IMR-90 (cell line): Measurements from ENCODE around the gene SELENBP1. TPM values are rescaled to one million over a fixed set of nuclear protein-coding genes. Genes with fewer than 3 reads are reported as not detected.
A peak's percentile ranks its signal among the peaks of the same experiment; 100 is the strongest.

Experiments
- ATAC-seq: fragments of 200-7000 bp; cut with Tn5 transposase; 2 replicates; pipeline ENCODE4 v1.9.1; 2020; ENCODE audit warnings: low read depth, mild to moderate bottlenecking, moderate library complexity
- BruUV-seq: library from RNA; stranded (reverse); fragments of 400-500 nt; replicated peaks from 2 replicates; lab custom pipeline; 2021; lab: Mats Ljungman, UMichigan
- CTCF ChIA-PET: fragments of 300-600 bp; formaldehyde crosslinking; extraction: SDS; loops from one replicate; lab custom pipeline; 2021; ENCODE audit warnings: antibody characterized with exemption; lab: Yijun Ruan, JAX
- POLR2A ChIA-PET: fragments of 300-600 bp; sonication (Branson Sonifier 250); formaldehyde crosslinking; loops from one replicate; lab custom pipeline; 2022; ENCODE audit warnings: antibody characterized with exemption; ENCODE audit not compliant: unreplicated experiment; lab: Charles Lee
- DNase-seq: peaks from one replicate; pipeline ENCODE4 v3.0.0; 2013
- H2AFZ ChIP-seq: replicated peaks from 2 replicates; pipeline ENCODE3; 2013; ENCODE audit warnings: low read length, mild to moderate bottlenecking; ENCODE audit not compliant: poor library complexity
- H2AK5ac ChIP-seq: 2 replicates; pipeline ENCODE4 v1.6.1; 2013; ENCODE audit warnings: low read depth, low read length, inconsistent platforms
- H2AK9ac ChIP-seq: replicated peaks from 2 replicates; pipeline ENCODE3; 2013; ENCODE audit warnings: mild to moderate bottlenecking, low read depth, low read length, moderate library complexity; ENCODE audit not compliant: poor library complexity
- H2BK120ac ChIP-seq: 2 replicates; pipeline ENCODE4 v1.6.1; 2013; ENCODE audit warnings: low read depth, low read length, inconsistent platforms
- H2BK15ac ChIP-seq: 3 replicates; pipeline ENCODE4 v1.6.1; 2013; ENCODE audit warnings: low read depth, low read length, inconsistent platforms
- H2BK20ac ChIP-seq: 2 replicates; pipeline ENCODE4 v1.6.1; 2013; ENCODE audit warnings: low read depth, mild to moderate bottlenecking, inconsistent platforms, low read length, moderate library complexity
- H2BK5ac ChIP-seq: 2 replicates; pipeline ENCODE4 v1.6.1; 2013; ENCODE audit warnings: mild to moderate bottlenecking, low read depth, low read length, inconsistent platforms; ENCODE audit not compliant: poor library complexity, severe bottlenecking
- H3K14ac ChIP-seq: replicated peaks from 2 replicates; pipeline ENCODE4 v1.6.1; 2013; ENCODE audit warnings: low read depth, low read length, inconsistent platforms
- H3K18ac ChIP-seq: 2 replicates; pipeline ENCODE4 v1.6.1; 2013; ENCODE audit warnings: low read depth, low read length, control low read depth
- H3K23ac ChIP-seq: 2 replicates; pipeline ENCODE4 v1.6.1; 2013; ENCODE audit warnings: low read depth, low read length, inconsistent platforms
- H3K27ac ChIP-seq: 2 replicates; pipeline ENCODE4 v1.5.1; 2013; ENCODE audit warnings: mild to moderate bottlenecking, control low read depth, low read length; ENCODE audit not compliant: insufficient read depth
- H3K27me3 ChIP-seq: 2 replicates; pipeline ENCODE4 v1.6.1; 2013; ENCODE audit warnings: low read length; ENCODE audit not compliant: control insufficient read depth, insufficient read depth
- H3K36me3 ChIP-seq: 2 replicates; pipeline ENCODE4 v1.6.1; 2013; ENCODE audit warnings: low read length, mixed read lengths; ENCODE audit not compliant: control insufficient read depth, insufficient read depth
- H3K4ac ChIP-seq: 2 replicates; pipeline ENCODE4 v1.6.1; 2013; ENCODE audit warnings: low read depth, low read length, inconsistent platforms
- H3K4me1 ChIP-seq: 2 replicates; pipeline ENCODE4 v1.6.1; 2013; ENCODE audit warnings: low read length, mixed read lengths; ENCODE audit not compliant: control insufficient read depth, insufficient read depth
- H3K4me2 ChIP-seq: 2 replicates; pipeline ENCODE4 v1.6.1; 2013; ENCODE audit warnings: low read depth, mild to moderate bottlenecking, control low read depth, low read length, moderate library complexity
- H3K4me3 ChIP-seq: 2 replicates; pipeline ENCODE4 v1.5.1; 2013; ENCODE audit warnings: low read depth, mild to moderate bottlenecking, control low read depth, low read length, moderate library complexity; ENCODE audit not compliant: insufficient read depth
- H3K56ac ChIP-seq: 2 replicates; pipeline ENCODE4 v1.6.1; 2013; ENCODE audit warnings: low read length, inconsistent platforms; ENCODE audit not compliant: insufficient read depth; ENCODE audit errors: extremely low read depth
- H3K79me1 ChIP-seq, 2 experiments: 2 replicates each; pipeline ENCODE4 v1.6.1; 2013; ENCODE audit warnings: low read length in 2 of 2, inconsistent platforms in 1 of 2, low read depth in 1 of 2
- H3K9ac ChIP-seq: 2 replicates; pipeline ENCODE4 v1.6.1; 2013; ENCODE audit warnings: low read depth, low read length, control low read depth
- H3K9me1 ChIP-seq: 2 replicates; pipeline ENCODE4 v1.6.1; 2013; ENCODE audit warnings: low read length, inconsistent platforms; ENCODE audit not compliant: insufficient read depth
- H3K9me3 ChIP-seq: 2 replicates; pipeline ENCODE4 v1.6.1; 2013; ENCODE audit warnings: low read length; ENCODE audit not compliant: control insufficient read depth, insufficient read depth
- H4K20me1 ChIP-seq: 2 replicates; pipeline ENCODE4 v1.6.1; 2013; ENCODE audit warnings: low read length, inconsistent platforms; ENCODE audit not compliant: insufficient read depth
- H4K5ac ChIP-seq: 2 replicates; pipeline ENCODE4 v1.6.1; 2013; ENCODE audit warnings: mild to moderate bottlenecking, low read depth, low read length, control low read depth
- H4K8ac ChIP-seq, 2 experiments: 2 replicates each; pipeline ENCODE4 v1.6.1; 2013; ENCODE audit warnings: low read depth in 2 of 2, low read length in 2 of 2, control low read depth in 1 of 2, inconsistent platforms in 1 of 2
- H4K91ac ChIP-seq: 2 replicates; pipeline ENCODE4 v1.6.1; 2013; ENCODE audit warnings: low read depth, low read length, inconsistent platforms; ENCODE audit not compliant: insufficient read depth
- CTCF ChIP-seq: conservative IDR thresholded peaks from 2 replicates; pipeline ENCODE4 v1.5.1; 2012; ENCODE audit warnings: mild to moderate bottlenecking, low read depth, low read length, improper control_type of control experiment
- ELK1 ChIP-seq: fragments of 150-350 bp; IDR thresholded peaks from 2 replicates; pipeline ENCODE4 v1.6.1; 2016; ENCODE audit warnings: low read depth, mild to moderate bottlenecking, low read length, moderate library complexity, borderline replicate concordance
- RAD21 ChIP-seq: IDR thresholded peaks from 2 replicates; pipeline ENCODE4 v1.6.1; 2012; ENCODE audit warnings: low read length, improper control_type of control experiment
- WGBS, 2 experiments: methylation state at CpG; one replicate each; pipeline versions ENCODE4 v1.1.5 to v1.1.7; 2013; ENCODE audit warnings: missing lambda C conversion rate in 2 of 2; ENCODE audit not compliant: insufficient read length in 1 of 2; ENCODE audit errors: extremely low coverage in 2 of 2; 5-methylcytosine and 5-hydroxymethylcytosine counted together
- dilution Hi-C: fragments of 300-500 bp; cut with HindIII; formaldehyde crosslinking; loops from one replicate; pipeline ENCODE4 v1.14.3; 2018; ENCODE audit warnings: low sequenced_read_pairs; ENCODE audit not compliant: unreplicated experiment
- in situ Hi-C: fragments of 300-500 bp; cut with MboI; formaldehyde crosslinking; loops from 3 replicates; pipeline ENCODE4 v1.14.3; 2019; ENCODE audit warnings: low sequenced_read_pairs, inconsistent platforms, mixed read lengths
- intact Hi-C: fragments of 100-400 bp; cut with micrococcal nuclease; formaldehyde crosslinking; loops from 2 replicates; pipeline ENCODE4 v1.10.0; 2022
- polyA plus RNA-seq, 3 experiments: library from polyadenylated mRNA; depleted of rRNA; stranded (reverse); fragments of >200 nt; gene quantifications; 2 replicates each; pipeline ENCODE4 v1.2.3, GENCODE V29; 2012; ENCODE audit warnings: low replicate concordance in 1 of 3
- total RNA-seq: library from RNA; depleted of rRNA; stranded (reverse); fragments of >200 nt; gene quantifications from 2 replicates; pipeline ENCODE4 v1.2.3, GENCODE V29; 2012

Gene SELENBP1
- total and polyA plus RNA-seq, 2 of the 4 experiments (the other 2 are of a cell fraction), result 21.3 to 56.9 TPM

- no peaks in the 10 kb centered on the region for H3K9me3 ChIP-seq
- peak overlapping the region; percentile 94 to 97 for H4K8ac ChIP-seq
- ATAC-seq, result peak; percentile 22
- H3K9me1 ChIP-seq, result peaks cover 12% of the 10 kb centered on the region
- peak overlapping the region; percentile 61 for H2BK5ac ChIP-seq
- H4K20me1 ChIP-seq, result peaks cover 17% of the 10 kb centered on the region
- no peaks in the 10 kb centered on the region for H3K27me3 ChIP-seq
- intact Hi-C loops (loop anchor here (1.0 to 10.0 kb wide), 2 partner anchors 17 to 217 kb away; partner anchors contain the start of gene TUFT1), in situ Hi-C loops (no loop called here), dilution Hi-C loops (no loop called here)
- peaks cover 12% of the 10 kb centered on the region for H3K36me3 ChIP-seq
- H3K4ac ChIP-seq, result peak overlapping the region; percentile 94
- H4K5ac ChIP-seq, result peak overlapping the region; percentile 81
- no TSS peak for BruUV-seq
- H2AK5ac ChIP-seq, result peak overlapping the region; percentile 39
- H3K14ac ChIP-seq, result peak overlapping the region; percentile 92
- peak overlapping the region; percentile 72 for H3K56ac ChIP-seq
- peak overlapping the region; percentile 93 for H3K4me2 ChIP-seq
- H3K27ac ChIP-seq, result peak overlapping the region; percentile 80
- H4K91ac ChIP-seq, result peak overlapping the region; percentile 88
- DNase-seq, result no peak
- TF ChIP-seq ELK1, result no peak
- TF ChIP-seq CTCF, result no peak
- no peak for TF ChIP-seq RAD21
- CTCF ChIA-PET, result interaction anchor here (1.4 to 1.5 kb wide), 2 partner anchors 13 to 14 kb away, joined by 5 read pairs; no protein-coding TSS in a partner anchor
- peak overlapping the region; percentile 92 for H3K23ac ChIP-seq
- peak overlapping the region; percentile 13; the same call in 1 of the 2 replicates for H2BK20ac ChIP-seq
- 2% methylated on average over 9 of the region's 34 CpGs; no CpG with 5 or more reads in 1 of the 2 experiments for WGBS, 2 experiments
- peak overlapping the region; percentile 96 for H2AFZ ChIP-seq
- peaks cover 8 to 43% of the 10 kb centered on the region in 2 experiments for H3K79me1 ChIP-seq
- POLR2A ChIA-PET, result no interaction called here
- peak overlapping the region; percentile 68 for H2BK120ac ChIP-seq
- peaks cover 9% of the 10 kb centered on the region for H3K4me1 ChIP-seq
- peak overlapping the region; percentile 55; the same call in 2 of the 3 replicates for H2BK15ac ChIP-seq
- peak overlapping the region; percentile 50 for H3K4me3 ChIP-seq
- peak overlapping the region; percentile 76 for H3K9ac ChIP-seq
- peak overlapping the region; percentile 53 for H3K18ac ChIP-seq
- peak overlapping the region; percentile 90 for H2AK9ac ChIP-seq
Measured at GRCh38 chr1:151327903-151328674, 44.4 kb downstream of the SELENBP1 start.
